ENCODE results near the gene TRUB2.
"Not testable (repeated sequence)": the region's sequence is repeated elsewhere in the genome, so short reads cannot be mapped to it uniquely, and the experiment has no call there.

TRUB2 gene

GRCh38 chr9:128297221-128297773 lies 24.9 kb downstream of the TRUB2 start:
- DNase-seq, result no peak

- no peak for DNase-seq
Observed at GRCh38 chr9:128296340-128297220, 25.7 kb downstream of the TRUB2 start.

DNA sequence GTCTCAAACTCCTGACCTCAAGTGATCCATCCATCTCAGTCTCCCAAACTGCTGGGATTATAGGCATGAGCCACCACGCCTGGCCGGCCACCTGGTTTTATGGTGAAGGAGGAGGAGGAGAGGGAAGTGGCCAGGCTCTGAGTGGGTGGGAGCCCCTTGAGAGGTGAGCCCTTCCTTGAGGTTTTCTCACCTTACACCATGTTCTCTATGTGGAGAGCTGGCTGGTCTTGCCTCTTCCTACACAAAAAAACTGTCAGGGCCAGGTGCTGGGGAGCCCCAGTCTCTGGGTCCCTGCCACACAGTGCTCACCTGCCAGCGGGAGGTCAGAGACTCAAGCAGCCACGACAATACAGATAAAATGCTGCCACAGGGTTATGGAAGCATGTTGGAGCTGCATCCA lies 28.1 kb downstream of the TRUB2 start:
- DNase-seq, result no peak

DNA sequence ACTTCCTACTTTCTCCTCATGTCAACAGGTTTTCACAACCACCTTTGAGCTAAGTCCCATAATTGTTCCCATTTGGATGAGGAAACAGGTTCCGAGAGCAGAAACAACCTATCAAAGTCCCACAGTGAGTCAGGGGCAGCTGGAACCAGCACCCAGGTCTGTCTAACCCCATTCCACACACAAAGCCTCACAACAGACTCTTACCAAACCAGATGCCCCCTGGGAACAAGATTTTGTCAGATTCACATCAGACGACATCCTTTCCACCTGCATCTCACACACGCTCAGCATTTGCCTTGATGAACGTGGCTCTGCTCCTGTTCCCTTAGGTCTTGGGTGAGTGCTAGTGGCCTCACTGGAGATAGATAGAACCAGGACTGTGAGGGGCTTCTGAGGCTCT lies 29.2 kb downstream of the TRUB2 start:
- no peak for DNase-seq

- DNase-seq, result no peak
Observed at GRCh38 chr9:128292009-128292408, 30.2 kb downstream of the TRUB2 start.

- no peak for DNase-seq
Observed at GRCh38 chr9:128288273-128289004, 33.8 kb downstream of the TRUB2 start.

DNA sequence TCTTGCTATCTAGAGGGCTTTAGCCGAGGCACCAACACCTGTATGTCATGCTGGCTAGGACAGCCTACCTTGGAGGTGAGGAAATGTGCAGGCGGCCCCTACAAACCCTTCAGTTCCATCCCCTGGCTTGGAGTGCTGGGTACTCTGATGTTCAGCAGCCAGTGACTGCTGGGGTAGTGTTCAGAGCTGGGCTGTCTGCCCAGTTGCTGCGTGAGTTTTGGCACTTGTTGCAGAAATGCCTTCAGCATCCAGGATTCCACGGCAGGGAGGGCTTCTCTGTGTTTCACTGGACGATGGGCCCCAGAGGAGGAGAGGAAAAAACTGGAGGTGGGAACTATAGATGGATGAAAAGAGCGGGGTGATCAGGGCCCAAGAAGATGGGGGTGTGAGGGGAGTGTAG lies 35.8 kb downstream of the TRUB2 start:
- peak; percentile 14 for DNase-seq

DNA sequence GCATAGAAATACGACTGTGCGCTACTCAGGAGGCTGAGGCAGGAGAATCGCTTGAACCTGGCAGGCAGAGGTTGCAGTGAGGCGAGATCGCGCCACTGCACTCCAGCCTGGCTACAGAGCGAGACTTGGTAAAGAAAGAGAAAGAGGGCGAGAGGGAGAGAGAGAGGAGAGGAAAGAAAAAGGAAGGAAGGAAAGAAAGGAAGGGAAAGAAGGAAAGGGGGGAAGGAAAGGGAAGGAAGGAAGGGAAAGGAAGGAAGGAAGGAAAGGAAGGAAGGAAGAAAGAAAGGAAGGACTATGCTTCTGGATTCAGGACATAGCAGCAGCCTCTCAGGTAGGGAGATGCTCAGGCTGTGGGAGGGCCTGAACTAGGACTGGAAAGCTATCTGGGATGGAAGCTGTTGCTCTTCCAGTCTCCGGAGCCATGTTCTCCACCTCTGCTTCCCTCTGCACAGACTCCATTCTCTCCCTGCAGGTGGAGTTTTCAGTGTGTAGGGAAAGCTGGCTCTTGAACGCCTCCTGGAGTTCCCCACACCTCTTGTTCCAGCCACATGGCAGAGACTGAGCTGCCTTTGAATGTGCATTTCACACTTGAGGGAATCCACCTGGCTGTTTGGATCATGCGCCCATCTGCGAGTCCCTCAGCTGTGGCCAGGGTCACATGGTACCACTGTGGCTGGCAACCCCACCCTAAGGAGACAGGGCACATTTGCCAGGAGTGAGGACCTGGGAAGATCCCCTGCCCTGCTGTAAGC lies 37.0 kb downstream of the TRUB2 start:
- no peak for DNase-seq

GRCh38 chr9:128282500-128282899 lies 39.7 kb downstream of the TRUB2 start:
- no peak for DNase-seq

DNA sequence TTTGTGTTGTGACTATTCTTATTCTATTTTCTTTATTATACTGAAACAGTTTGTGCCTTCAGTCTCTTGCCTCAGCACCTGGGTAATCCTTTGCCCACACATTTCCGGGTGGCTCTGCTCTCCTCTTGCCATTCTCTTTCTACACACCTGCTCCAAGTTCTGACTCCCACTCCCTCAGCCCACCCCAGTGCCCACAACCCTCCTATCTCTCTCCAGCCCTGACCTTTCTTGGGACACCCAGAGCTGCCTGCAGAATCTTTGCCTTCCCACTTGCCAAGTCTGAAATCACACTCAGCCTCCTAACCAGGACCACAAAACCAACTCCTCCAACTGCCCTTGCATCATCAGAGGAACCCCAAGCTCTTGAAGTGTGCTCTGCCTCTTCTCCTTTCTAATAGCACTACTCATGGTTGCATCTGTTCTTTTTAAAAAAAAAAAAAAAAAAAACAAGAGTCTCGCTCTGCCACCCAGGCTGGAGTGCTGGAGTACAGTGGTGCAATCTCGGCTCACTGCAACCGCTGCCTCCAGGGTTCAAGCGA lies 42.1 kb downstream of the TRUB2 start:
- no peak for DNase-seq

DNA sequence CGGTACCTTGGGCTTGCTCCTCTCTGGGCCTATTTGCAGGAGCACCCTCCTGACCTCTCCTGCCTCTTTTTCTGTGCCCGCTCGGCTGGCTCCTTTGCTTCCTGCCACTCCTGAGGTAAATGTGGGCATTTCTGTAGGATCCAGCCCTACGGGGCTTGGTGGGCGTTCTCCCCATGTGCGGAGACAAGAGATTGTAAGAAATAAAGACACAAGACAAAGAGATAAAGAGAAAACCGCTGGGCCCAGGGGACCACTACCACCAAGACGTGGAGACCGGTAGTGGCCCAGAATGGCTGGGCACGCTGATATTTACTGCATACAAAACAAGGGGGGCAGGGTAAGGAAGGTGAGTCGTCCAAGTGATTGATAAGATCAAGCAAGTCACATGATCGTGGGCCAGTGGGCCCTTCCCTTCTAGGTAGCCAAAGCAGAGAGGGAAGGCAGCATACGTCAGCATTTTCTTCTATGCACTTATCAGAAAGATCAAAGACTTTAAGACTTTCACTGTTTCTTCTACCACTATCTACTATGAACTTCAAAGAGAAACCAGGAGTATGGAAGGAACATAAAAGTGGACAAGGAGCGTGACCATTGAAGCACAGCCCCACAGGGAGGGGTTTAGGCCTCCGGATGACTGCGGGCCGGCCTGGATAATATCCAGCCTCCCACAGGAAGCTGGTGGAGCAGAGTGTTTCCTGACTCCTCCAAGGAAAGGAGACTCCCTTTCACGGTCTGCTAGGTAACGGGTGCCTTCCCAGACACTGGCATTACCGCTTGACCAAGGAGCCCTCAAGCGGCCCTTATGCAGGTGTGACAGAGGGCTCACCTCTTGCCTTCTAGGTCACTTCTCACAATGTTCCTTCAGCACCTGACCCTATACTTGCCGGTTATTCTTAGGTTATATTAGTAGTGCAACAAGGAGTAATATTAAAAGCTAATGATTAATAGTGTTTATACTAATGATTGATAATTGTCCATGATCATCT lies 42.9 kb downstream of the TRUB2 start:
- not testable (repeated sequence) for DNase-seq

- no peak for DNase-seq
Observed at GRCh38 chr9:128276574-128277270, 45.5 kb downstream of the TRUB2 start.

GRCh38 chr9:128276008-128276573 lies 46.2 kb downstream of the TRUB2 start, which contains the start of gene SWI5:
Gene SWI5 (plus strand): TSS chr9:128276276.
- peak; percentile 99 for DNase-seq

DNA sequence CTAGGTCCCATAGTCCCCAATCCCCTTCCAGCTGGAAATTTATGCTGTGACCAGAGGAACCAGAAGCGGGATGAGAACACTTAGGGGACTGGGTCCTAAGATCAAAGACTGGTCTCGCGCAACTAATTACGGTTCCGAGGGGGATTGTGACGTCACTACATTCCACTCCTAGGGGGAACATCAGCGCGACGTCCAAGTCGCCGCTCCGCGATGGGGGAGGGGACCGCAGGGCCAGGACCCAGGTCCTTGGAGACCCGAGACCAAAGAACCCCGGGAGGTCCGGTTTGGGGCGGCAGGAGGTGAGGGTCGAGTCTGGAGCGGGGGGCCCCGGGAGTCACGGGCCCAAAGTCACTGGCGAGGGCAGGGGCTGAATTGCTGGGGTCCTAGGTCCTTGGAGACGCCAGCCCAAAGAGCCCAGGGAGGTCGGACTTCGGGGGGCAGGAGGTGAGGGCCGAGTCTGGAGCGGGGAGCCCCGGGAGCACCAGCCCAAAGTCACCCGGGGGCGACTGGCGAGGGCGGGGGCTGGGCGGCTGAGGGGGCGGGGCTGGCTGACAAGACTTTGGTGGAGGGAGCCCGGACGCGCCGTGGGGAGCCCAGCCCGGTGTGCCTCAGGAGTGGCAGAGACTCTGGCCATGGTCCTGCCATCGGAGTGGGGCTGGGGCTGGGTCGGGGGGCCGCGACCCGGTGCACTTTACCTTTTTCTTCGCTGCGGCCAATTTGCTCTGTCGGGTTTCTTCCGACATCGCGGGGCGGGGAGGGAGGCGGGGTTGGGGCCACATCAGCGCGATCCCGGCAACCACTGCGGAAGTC lies 46.8 kb downstream of the TRUB2 start, which contains the start of gene GOLGA2:
TSS of gene GOLGA2 (minus strand) at position 810 of the 810 bp plus-strand sequence. CDS start at position 779, 31 bp downstream.
- DNase-seq, result no peak

DNA sequence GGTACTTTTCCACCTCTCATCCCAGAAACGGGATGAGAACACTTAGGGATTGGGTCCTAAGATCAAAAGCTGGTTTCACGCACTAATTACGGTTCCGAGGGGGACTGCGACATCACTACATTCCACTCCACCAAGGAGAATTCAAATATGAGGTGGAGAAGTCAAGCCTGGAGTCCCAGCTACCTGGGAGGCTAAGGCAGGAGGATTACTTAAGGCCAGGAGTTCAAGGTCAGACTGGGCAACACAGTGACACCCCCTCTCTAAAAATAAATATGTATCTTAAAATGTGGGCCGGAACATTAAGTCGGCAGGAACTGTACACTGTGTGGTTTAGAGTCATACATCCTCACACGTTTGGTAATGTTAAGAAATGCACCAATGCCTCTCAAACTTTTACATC lies 48.0 kb downstream of the TRUB2 start:
- no peak for DNase-seq

DNA sequence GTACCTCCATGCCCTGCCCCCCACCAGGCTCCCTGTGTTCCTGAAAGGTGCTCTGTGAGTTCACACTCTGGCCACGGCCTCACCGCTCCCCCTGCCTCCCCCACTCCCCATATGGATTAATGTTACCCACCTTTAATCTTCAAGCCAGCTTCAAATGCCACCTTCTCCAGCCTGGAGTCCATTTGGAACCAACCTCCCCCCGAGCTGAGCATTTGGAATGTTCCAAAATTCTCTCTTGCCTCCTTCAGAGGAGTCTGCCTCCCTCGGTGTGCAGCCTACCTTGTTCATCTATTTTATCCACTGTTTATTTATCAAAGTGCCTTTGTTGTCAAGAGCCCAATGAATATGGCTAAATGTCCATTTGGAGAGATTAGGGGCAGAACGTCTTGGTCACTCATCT lies 50.7 kb downstream of the TRUB2 start:
- no peak for DNase-seq

- no peak for DNase-seq
Observed at GRCh38 chr9:128271112-128271511, 51.1 kb downstream of the TRUB2 start.

- DNase-seq, result no peak
Observed at GRCh38 chr9:128266868-128267590, 55.2 kb downstream of the TRUB2 start.

Data from NCI-H2029 treated with DMSO at 0.1 percent for 48 hours (cell line).